GM12878 (cell line): ENCODE data around the gene LRRFIP2. TPM values are rescaled to one million over a fixed set of nuclear protein-coding genes. Genes with fewer than 3 reads are reported as not detected.

Experiments used
- ATAC-seq: fragments of 200-7000 bp; cut with Tn5 transposase; 3 replicates; pipeline ENCODE4 v1.9.1; 2020; ENCODE audit warnings: mild to moderate bottlenecking, moderate library complexity
- BruUV-seq: library from RNA; stranded (reverse); fragments of 400-500 nt; replicated peaks from 2 replicates; lab custom pipeline; 2021; lab: Mats Ljungman, UMichigan
- CTCF ChIA-PET: fragments of 300-600 bp; sonication (Branson Sonifier 250); formaldehyde crosslinking; extraction: SDS; loops from one replicate; lab custom pipeline; 2021; ENCODE audit warnings: inconsistent platforms; lab: Yijun Ruan, JAX
- POLR2A ChIA-PET: fragments of 350-600 bp; formaldehyde crosslinking; extraction: SDS; loops from one replicate; lab custom pipeline; 2021; ENCODE audit warnings: inconsistent platforms; lab: Charles Lee
- RAD21 ChIA-PET: fragments of 300-600 bp; sonication (Branson Sonifier 250); formaldehyde crosslinking; loops from one replicate; lab custom pipeline; 2023; ENCODE audit warnings: antibody characterized with exemption; ENCODE audit not compliant: unreplicated experiment; lab: Charles Lee
- SMC1A ChIA-PET: fragments of 300-600 bp; sonication (Branson Sonifier 250); formaldehyde crosslinking; loops from one replicate; lab custom pipeline; 2023; ENCODE audit not compliant: unreplicated experiment, uncharacterized antibody; lab: Charles Lee
- DNase-seq: peaks from one replicate; pipeline ENCODE4 v3.0.0-alpha.2; 2011; ENCODE audit warnings: low read depth, low spot score
- FAIRE-seq: peaks from 3 replicates; lab custom pipeline; 2011; peaks lifted over from hg19 to GRCh38; lab: Jason Lieb, UNC
- H2AFZ ChIP-seq: 2 replicates; pipeline ENCODE4 v1.6.0; 2011; ENCODE audit warnings: low read depth, low read length, control low read depth; ENCODE audit not compliant: control insufficient read depth
- H3K27ac ChIP-seq: 2 replicates; pipeline ENCODE4 v1.5.1; 2011; ENCODE audit warnings: control low read depth; ENCODE audit not compliant: control insufficient read depth, insufficient read depth
- H3K27me3 ChIP-seq, 2 experiments: replicated peaks in 1 of 2; 2 replicates each; pipeline versions ENCODE4 v1.6.0 to v1.6.1; 2011; ENCODE audit warnings: low read length in 1 of 2; ENCODE audit not compliant: control insufficient read depth in 2 of 2, insufficient read depth in 2 of 2
- H3K36me3 ChIP-seq, 2 experiments: 2 replicates each; pipeline ENCODE4 v1.5.1; 2011; ENCODE audit warnings: low read length in 1 of 2; ENCODE audit not compliant: control insufficient read depth in 2 of 2, insufficient read depth in 2 of 2
- H3K4me1 ChIP-seq: 2 replicates; pipeline ENCODE4 v1.6.1; 2011; ENCODE audit warnings: mild to moderate bottlenecking, low read length, moderate library complexity, mixed read lengths; ENCODE audit not compliant: control insufficient read depth, insufficient read depth
- H3K4me2 ChIP-seq: 2 replicates; pipeline ENCODE4 v1.6.0; 2011; ENCODE audit warnings: control low read depth; ENCODE audit not compliant: control insufficient read depth, insufficient read depth
- H3K4me3 ChIP-seq: fragments of 200-600 bp; sonication (generic); 2 replicates; pipeline ENCODE4 v1.5.1; 2016
- H3K79me2 ChIP-seq: 2 replicates; pipeline ENCODE4 v1.6.0; 2011; ENCODE audit warnings: low read length; ENCODE audit not compliant: control insufficient read depth, insufficient read depth
- H3K9ac ChIP-seq: 2 replicates; pipeline ENCODE4 v1.8.0; 2011; ENCODE audit warnings: low read length, control low read depth, mixed read lengths; ENCODE audit not compliant: control insufficient read depth, insufficient read depth
- H3K9me3 ChIP-seq: replicated peaks from 3 replicates; pipeline ENCODE4 v1.5.1; 2011; ENCODE audit warnings: mild to moderate bottlenecking, low read length; ENCODE audit not compliant: control insufficient read depth, insufficient read depth
- H4K20me1 ChIP-seq: 2 replicates; pipeline ENCODE4 v1.6.0; 2011; ENCODE audit not compliant: control insufficient read depth, insufficient read depth
- BHLHE40 ChIP-seq, 2 experiments: fragments of 450-650 bp in 1 of 2; IDR thresholded peaks; 2 replicates each; pipeline ENCODE4 v1.6.1; 2011 to 2017; ENCODE audit warnings: low read depth in 2 of 2, borderline replicate concordance in 1 of 2, improper control_type of control experiment in 1 of 2, low read length in 1 of 2, mild to moderate bottlenecking in 1 of 2
- CTCF ChIP-seq, 3 experiments: IDR thresholded peaks in 2 of 3; conservative IDR thresholded peaks in 1 of 3; 2 replicates each; pipeline ENCODE4 v1.5.1; 2011; ENCODE audit warnings: low read depth in 3 of 3, low read length in 3 of 3, mild to moderate bottlenecking in 3 of 3, control low read depth in 2 of 3, moderate library complexity in 2 of 3, inconsistent platforms in 1 of 3, mixed read lengths in 1 of 3; ENCODE audit not compliant: control insufficient read depth in 2 of 3, insufficient read depth in 1 of 3; ENCODE audit errors: extremely low read depth in 1 of 3
- KAT2A ChIP-seq: conservative IDR thresholded peaks from 2 replicates; pipeline ENCODE4 v1.6.1; 2011; ENCODE audit warnings: low read depth, low read length; ENCODE audit not compliant: control insufficient read depth
- LARP7 ChIP-seq: fragments of 450-650 bp; IDR thresholded peaks from 2 replicates; pipeline ENCODE4 v1.6.1; 2017; ENCODE audit warnings: mild to moderate bottlenecking
- POLR2AphosphoS2 ChIP-seq: IDR thresholded peaks from 2 replicates; pipeline ENCODE4 v1.6.1; 2011; ENCODE audit warnings: low read depth, mild to moderate bottlenecking, low read length, improper control_type of control experiment, moderate library complexity
- RB1 ChIP-seq: fragments of 450-650 bp; formaldehyde crosslinking; IDR thresholded peaks from 2 replicates; pipeline ENCODE4 v1.6.1; 2017; ENCODE audit warnings: mild to moderate bottlenecking, borderline replicate concordance
- RFX5 ChIP-seq: IDR thresholded peaks from 2 replicates; pipeline ENCODE4 v1.6.1; 2011; ENCODE audit warnings: low read depth, low read length, improper control_type of control experiment
- RUNX3 ChIP-seq: IDR thresholded peaks from 2 replicates; pipeline ENCODE4 v1.6.1; 2012; ENCODE audit warnings: low read length, inconsistent platforms
- STAT1 ChIP-seq: fragments of 450-650 bp; conservative IDR thresholded peaks from 2 replicates; pipeline ENCODE4 v1.6.1; 2014; ENCODE audit warnings: antibody characterized with exemption, mild to moderate bottlenecking
- TAF1 ChIP-seq: IDR thresholded peaks from 2 replicates; pipeline ENCODE4 v1.6.1; 2011; ENCODE audit warnings: mild to moderate bottlenecking, low read depth, low read length, borderline replicate concordance
- WGBS: methylation state at CpG from one replicate; pipeline ENCODE4 v1.1.6; 2016; ENCODE audit warnings: low lambda C conversion rate; ENCODE audit not compliant: insufficient replicate concordance, insufficient coverage; ENCODE audit errors: missing lambda C conversion rate; 5-methylcytosine and 5-hydroxymethylcytosine counted together
- in situ Hi-C: fragments of 300-500 bp; cut with MboI; formaldehyde crosslinking; loops from 9 replicates; pipeline ENCODE4 v1.14.3; 2018; ENCODE audit warnings: mixed read lengths
- intact Hi-C: fragments of 100-400 bp; cut with micrococcal nuclease; formaldehyde crosslinking; loops from one replicate; pipeline ENCODE4 v1.14.2; 2022; ENCODE audit not compliant: unreplicated experiment
- polyA plus RNA-seq, 11 experiments: library from polyadenylated mRNA; depleted of rRNA in 4 of 11; unstranded in 6 of 11; stranded (reverse) in 5 of 11; fragments of >200 nt; fragmentation: Nextera tagmentation in 4 of 11; fragmentation: Illumina TruSeq in 1 of 11; extraction: Ambion mirVana in 4 of 11; extraction: Trizol in 1 of 11; gene quantifications; 1 replicate in 1 of 11; 2 replicates in 10 of 11; pipeline versions ENCODE4 v1.2.1 to v1.2.3, GENCODE V29; 2011 to 2016; ENCODE audit warnings: inconsistent platforms in 2 of 11, missing spikeins in 2 of 11, low read depth in 1 of 11
- total RNA-seq, 4 experiments: library from RNA; depleted of rRNA in 3 of 4; stranded (reverse); fragments of >200 nt in 3 of 4; fragmentation: Illumina TruSeq in 1 of 4; extraction: Trizol in 1 of 4; gene quantifications; 2 replicates each; pipeline versions ENCODE4 v1.2.1 to v1.2.3, GENCODE V29; 2013 to 2021

The LRRFIP2 gene
- total and polyA plus RNA-seq, 10 of the 15 experiments (the other 5 are each of a cell fraction or from before 2014, with no cell fraction given): 9.7 to 46.9 (median 38.1) TPM

- POLR2A ChIA-PET: interaction anchor here (0.6 kb wide), 1 partner anchor 13 kb away, joined by 5 read pairs; no protein-coding TSS in a partner anchor
- in situ Hi-C loops: no loop called here
- FAIRE-seq: no peak
- no peak overlapping the region for H2AFZ ChIP-seq
- no peaks in the 10 kb centered on the region; the same call in 1 of the 2 replicates for H3K79me2 ChIP-seq
- RAD21 ChIA-PET: no interaction called here
- no peak overlapping the region for H3K4me2 ChIP-seq
- no TSS peak for BruUV-seq
- H3K27ac ChIP-seq: no peak overlapping the region
- intact Hi-C loops: no loop called here
- SMC1A ChIA-PET: interaction anchor here (1.0 to 3.0 kb wide), 3 partner anchors 11 to 21 kb away, joined by 4 to 16 read pairs (median 9); no protein-coding TSS in a partner anchor
- CTCF ChIA-PET: no interaction called here
- H3K4me1 ChIP-seq: peaks cover 14% of the 10 kb centered on the region
- H4K20me1 ChIP-seq: no peaks in the 10 kb centered on the region
- no peaks in the 10 kb centered on the region; the same call in 2 of the 3 replicates for H3K9me3 ChIP-seq
- no peaks in the 10 kb centered on the region for H3K27me3 ChIP-seq
- WGBS: 80% methylated on average over 3 of the region's 3 CpGs
- no peak overlapping the region for H3K4me3 ChIP-seq
- H3K9ac ChIP-seq: no peak overlapping the region
- peaks cover 0 to 1% of the 10 kb centered on the region in 2 experiments; a peak in 1 of 4 replicates for H3K36me3 ChIP-seq
- DNase-seq: no peak
- ATAC-seq: no peak
- no peak for TF ChIP-seq TAF1
- no peak for TF ChIP-seq RB1
- TF ChIP-seq POLR2AphosphoS2: no peak
- no peak for TF ChIP-seq STAT1
- TF ChIP-seq LARP7: no peak
- no peak for TF ChIP-seq RUNX3
Measured at GRCh38 chr3:37161351-37161750, 13.0 kb downstream of the LRRFIP2 start.

GRCh38 chr3:37155782-37156181, 18.6 kb downstream of the LRRFIP2 start:
- H3K27me3 ChIP-seq: no peaks in the 10 kb centered on the region
- no peak overlapping the region for H3K4me2 ChIP-seq
- H3K79me2 ChIP-seq: no peaks in the 10 kb centered on the region
- ChIA-PET POLR2A (no interaction called here), RAD21 (interaction anchor here (1.0 kb wide), 1 partner anchor 9 kb away, joined by 3 read pairs; no protein-coding TSS in a partner anchor), CTCF (no interaction called here), SMC1A (no interaction called here)
- 100% methylated on average over 8 of the region's 8 CpGs for WGBS
- no peaks in the 10 kb centered on the region for H3K4me1 ChIP-seq
- H3K4me3 ChIP-seq: no peak overlapping the region
- no peak for DNase-seq
- intact Hi-C loops (no loop called here), in situ Hi-C loops (no loop called here)
- TF ChIP-seq BHLHE40 (IDR thresholded peaks at IDR 0.05; ENCODE audit: borderline replicate concordance in 1 of 2, low read depth in 2 of 2, low read length in 1 of 2) (no peak), CTCF (IDR thresholded peaks at IDR 0.05 in 2 of 3, conservative IDR thresholded peaks at IDR 0.05 in 1 of 3; ENCODE audit: control insufficient read depth in 2 of 3, extremely low read depth in 1 of 3, insufficient read depth in 1 of 3, low read depth in 3 of 3, low read length in 3 of 3) (no peak), RFX5 (no peak), KAT2A (no peak)
- no peak overlapping the region for H2AFZ ChIP-seq
- ATAC-seq: no peak
- no TSS peak for BruUV-seq
- FAIRE-seq: no peak
- H3K9me3 ChIP-seq: no peaks in the 10 kb centered on the region; the same call in 2 of the 3 replicates
- H3K27ac ChIP-seq: no peak overlapping the region
- H3K36me3 ChIP-seq: peaks cover 1 to 2% of the 10 kb centered on the region in 2 experiments; a peak in 1 of 4 replicates
- H3K9ac ChIP-seq: no peak overlapping the region
- no peaks in the 10 kb centered on the region for H4K20me1 ChIP-seq
